ENCODE measurements around the gene LGR4.
"Not testable (repeated sequence)": the region's sequence is repeated elsewhere in the genome, so short reads cannot be mapped to it uniquely, and the experiment has no call there.

LGR4 gene

DNA sequence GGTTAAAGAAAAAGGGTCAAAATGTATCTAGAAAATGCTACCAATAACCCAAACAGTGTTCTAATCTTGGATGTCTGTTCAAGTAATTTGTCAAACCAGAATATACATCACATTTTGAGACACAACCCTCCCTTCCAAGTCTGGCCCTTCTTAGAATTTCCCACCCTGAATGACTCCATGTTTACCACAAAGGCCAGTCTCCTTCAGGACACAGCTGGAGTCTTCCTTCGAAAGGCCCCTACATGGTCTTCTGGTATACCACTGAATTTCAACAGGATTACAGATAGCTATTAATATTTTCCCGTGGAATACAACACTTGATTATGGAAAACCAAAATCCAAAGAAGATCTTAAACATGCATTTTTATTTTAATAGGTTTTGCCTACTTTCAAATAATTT is 119.8 kb downstream of the LGR4 start:
- DNase-seq (ENCODE audit: low read depth in 3 of 3), result no peak

GRCh38 chr11:27350511-27350910 is 122.1 kb downstream of the LGR4 start:
- DNase-seq (ENCODE audit: low read depth in 3 of 3), result no peak

GRCh38 chr11:27349919-27350318 is 122.7 kb downstream of the LGR4 start:
- no peak for DNase-seq (ENCODE audit: low read depth in 3 of 3)

DNA sequence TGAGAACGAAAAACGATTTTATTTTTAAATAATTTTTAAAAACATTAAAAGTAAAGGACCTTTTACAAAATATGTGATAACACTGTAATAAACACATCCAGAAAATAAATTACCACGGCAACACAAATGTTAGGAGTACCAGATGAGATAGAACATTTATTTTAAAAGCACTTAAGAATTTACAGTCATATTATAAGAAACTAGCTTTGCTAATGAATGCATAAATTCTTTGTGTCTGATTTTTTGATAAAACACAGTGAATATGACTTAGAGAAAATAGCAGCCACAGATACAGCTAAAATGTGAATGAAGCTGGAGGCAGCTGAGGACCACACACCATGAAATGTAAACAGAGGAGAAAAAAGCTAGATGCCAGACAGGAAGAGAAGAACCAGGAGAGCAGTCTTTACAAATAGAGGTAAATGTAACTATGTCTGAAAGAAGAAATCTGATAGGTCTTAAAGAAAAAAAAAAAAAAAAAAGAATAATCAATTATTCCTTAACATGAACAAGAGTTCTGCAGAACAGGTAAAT is 124.2 kb downstream of the LGR4 start:
- no peak for DNase-seq (ENCODE audit: low read depth in 3 of 3)

GRCh38 chr11:27347359-27348339 is 124.9 kb downstream of the LGR4 start:
- DNase-seq (ENCODE audit: low read depth in 3 of 3), result no peak

DNA sequence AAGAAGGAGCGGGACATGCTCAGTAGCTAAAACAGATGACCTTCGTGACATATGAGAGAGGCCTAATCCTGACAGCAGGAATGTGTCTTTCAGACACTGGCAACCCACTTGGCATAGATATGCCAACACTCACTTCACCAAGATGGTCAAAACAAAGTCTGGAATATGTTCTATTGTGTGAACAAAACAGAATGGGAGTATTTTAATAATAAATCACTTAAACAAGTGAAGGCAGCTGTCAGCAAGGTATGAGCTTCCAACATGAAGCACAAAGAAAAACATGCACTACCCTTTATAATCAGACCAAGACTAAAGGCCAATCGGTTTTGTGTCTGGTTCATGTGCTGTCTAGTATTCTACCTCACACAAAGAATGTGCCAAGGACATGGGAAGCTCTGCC is 132.6 kb downstream of the LGR4 start:
- no peak for DNase-seq (ENCODE audit: low read depth in 3 of 3)

DNA sequence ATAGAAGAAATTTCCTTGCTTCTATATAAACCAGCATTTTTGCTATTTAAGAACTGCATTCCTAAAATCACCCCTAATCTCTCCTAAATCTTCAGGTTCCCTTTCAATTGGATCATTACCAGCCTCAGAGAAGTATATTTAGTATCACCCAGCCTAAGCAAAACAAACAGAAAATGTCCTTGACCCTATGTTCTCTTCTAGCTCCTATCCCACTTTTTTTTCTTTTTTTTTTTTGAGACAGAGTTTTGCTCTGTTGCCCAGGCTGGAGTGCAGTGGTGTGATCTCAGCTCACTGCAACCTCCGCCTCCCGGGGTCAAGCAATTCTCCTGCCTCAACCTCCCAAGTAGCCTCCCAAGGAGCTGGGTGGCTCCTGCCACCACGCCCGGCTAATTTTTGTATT is 137.8 kb downstream of the LGR4 start:
- not testable (repeated sequence) for DNase-seq (ENCODE audit: low read depth in 3 of 3)

GRCh38 chr11:27331981-27332380 is 140.6 kb downstream of the LGR4 start:
- DNase-seq (ENCODE audit: low read depth in 3 of 3), result no peak

DNA sequence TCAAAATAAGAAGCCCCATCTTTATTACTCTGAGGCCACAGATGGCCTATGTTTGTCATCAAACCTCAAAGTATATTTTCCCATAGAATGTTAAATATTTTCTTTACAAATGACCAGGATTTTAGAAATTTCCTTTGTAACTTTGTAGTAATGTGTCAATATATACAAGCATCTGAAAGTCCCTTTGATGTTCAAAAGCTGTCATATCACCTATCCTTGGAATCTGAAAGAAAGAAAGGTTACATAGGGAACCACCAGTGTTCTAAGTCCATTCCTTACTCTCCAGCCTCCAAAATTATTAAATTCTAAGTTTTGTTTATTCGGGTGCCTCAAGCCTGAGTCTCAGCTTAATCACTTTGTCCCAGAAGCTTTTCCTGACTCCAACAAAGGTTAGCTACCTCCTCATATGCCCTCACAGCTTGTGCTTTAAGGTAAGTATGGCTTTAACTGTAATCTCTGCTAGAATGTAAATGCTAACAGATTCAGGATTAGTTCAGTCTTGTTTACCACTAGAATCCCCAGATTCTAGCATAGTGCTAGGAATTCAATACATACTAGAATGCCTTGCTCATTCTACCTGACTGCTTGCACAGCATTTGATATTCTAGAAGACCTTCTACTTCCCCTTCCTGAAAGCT is 141.8 kb downstream of the LGR4 start:
- no peak for DNase-seq (ENCODE audit: low read depth in 3 of 3)

DNA sequence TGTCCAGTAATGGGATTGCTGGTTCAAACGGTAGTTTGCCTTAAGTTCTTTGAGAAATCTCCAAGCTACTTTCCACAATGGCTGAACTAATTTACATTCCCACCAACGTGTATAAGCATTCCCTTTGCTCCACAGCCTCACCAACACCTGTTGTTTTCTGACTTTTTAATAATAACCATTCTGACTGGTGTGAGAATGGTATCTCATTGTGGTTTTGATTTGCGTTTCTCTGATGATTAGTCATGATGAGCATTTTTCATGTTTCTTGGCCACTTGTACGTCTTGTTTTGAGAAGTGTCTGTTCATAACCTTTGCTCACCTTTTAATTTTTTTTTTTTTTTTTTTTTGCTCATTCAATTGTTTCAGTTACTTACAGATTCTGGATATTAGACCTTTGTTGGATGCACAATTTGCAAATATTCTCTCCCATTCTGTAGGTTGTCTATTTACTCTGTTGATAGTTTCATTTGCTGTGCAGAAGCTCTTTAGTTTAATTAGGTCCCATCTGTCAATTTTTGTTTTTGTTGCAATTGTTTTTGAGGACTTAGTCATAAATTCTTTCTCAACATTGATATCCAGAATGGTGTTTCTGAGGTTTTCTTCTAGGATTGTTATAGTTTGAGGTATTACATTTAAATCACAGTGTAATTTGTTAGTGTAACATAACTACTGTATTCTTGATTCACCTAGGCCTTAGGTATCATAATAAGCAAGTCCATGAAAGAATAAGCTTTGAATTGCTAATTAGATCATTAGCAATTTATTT is 142.5 kb downstream of the LGR4 start:
- DNase-seq (ENCODE audit: low read depth in 3 of 3), result no peak

DNA sequence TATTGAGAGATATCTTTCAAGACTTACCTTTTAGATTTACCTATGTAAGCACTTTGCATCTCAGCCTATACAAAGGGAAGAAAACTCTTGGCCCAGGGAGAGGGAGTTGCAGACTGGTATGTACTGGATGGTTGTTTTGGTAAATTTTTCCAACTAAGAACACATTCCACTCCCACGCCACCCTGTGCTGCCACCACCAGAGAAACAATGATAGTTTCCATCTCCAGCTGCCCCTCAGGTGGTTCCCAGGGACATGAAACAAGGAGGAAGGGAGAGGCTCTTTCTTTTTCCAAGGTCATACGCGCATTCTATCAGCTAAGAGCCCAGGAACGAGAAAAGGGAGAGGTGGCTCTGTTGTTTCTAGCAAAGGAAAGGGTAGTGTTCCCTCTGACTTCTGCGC is 144.0 kb downstream of the LGR4 start:
- DNase-seq (ENCODE audit: low read depth in 3 of 3), result no peak

DNA sequence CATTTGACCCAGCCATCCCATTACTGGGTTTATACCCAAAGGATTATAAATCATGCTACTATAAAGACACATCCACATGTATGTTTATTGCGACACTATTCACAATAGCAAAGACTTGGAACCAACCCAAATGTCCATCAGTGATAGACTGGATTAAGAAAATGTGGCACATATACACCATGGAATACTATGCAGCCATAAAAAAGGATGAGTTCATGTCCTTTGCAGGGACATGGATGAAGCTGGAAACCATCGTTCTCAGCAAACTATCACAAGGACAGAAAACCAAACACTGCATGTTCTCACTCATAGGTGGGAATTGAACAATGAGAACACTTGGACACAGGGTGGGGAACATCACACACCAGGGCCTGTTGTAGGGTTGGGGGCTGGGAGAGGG is 145.5 kb downstream of the LGR4 start:
- not testable (repeated sequence) for DNase-seq (ENCODE audit: low read depth in 3 of 3)

- DNase-seq (ENCODE audit: low read depth in 3 of 3), result not testable (repeated sequence)
Measured at GRCh38 chr11:27322196-27322595, 150.4 kb downstream of the LGR4 start.

- DNase-seq (ENCODE audit: low read depth in 3 of 3), result not testable (repeated sequence)
Measured at GRCh38 chr11:27321340-27321739, 151.2 kb downstream of the LGR4 start.

GRCh38 chr11:27319072-27319471 is 153.5 kb downstream of the LGR4 start:
- DNase-seq (ENCODE audit: low read depth in 3 of 3), result no peak

GRCh38 chr11:27317751-27318150 is 154.8 kb downstream of the LGR4 start:
- DNase-seq (ENCODE audit: low read depth in 3 of 3), result no peak
